Measurements from ENCODE around the gene NOB1.

Gene NOB1

GRCh38 chr16:69773260-69773947 lies 18.7 kb upstream of the NOB1 start:
- H3K4me2 ChIP-seq = no peak overlapping the region
- no peaks in the 10 kb centered on the region for H4K20me1 ChIP-seq (ENCODE audit: insufficient read depth)
- no peak overlapping the region for H2AFZ ChIP-seq (ENCODE audit: low read depth)
- H3K36me3 ChIP-seq (ENCODE audit: insufficient read depth) = no peaks in the 10 kb centered on the region
- no peak overlapping the region for H3K27ac ChIP-seq
- H3K9ac ChIP-seq = no peak overlapping the region
- H3K4me3 ChIP-seq (IDR thresholded peaks at IDR 0.05; ENCODE audit: insufficient read depth, low read depth, low read length) = no peak overlapping the region
- TF ChIP-seq, protein P1, sequence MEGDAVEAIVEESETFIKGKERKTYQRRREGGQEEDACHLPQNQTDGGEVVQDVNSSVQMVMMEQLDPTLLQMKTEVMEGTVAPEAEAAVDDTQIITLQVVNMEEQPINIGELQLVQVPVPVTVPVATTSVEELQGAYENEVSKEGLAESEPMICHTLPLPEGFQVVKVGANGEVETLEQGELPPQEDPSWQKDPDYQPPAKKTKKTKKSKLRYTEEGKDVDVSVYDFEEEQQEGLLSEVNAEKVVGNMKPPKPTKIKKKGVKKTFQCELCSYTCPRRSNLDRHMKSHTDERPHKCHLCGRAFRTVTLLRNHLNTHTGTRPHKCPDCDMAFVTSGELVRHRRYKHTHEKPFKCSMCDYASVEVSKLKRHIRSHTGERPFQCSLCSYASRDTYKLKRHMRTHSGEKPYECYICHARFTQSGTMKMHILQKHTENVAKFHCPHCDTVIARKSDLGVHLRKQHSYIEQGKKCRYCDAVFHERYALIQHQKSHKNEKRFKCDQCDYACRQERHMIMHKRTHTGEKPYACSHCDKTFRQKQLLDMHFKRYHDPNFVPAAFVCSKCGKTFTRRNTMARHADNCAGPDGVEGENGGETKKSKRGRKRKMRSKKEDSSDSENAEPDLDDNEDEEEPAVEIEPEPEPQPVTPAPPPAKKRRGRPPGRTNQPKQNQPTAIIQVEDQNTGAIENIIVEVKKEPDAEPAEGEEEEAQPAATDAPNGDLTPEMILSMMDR (conservative IDR thresholded peaks at IDR 0.05; ENCODE audit: low read depth, low read length) = no peak
- peaks cover 48% of the 10 kb centered on the region; the same call in 1 of the 2 replicates for H3K79me2 ChIP-seq (ENCODE audit: insufficient read depth, low read depth)
- peaks cover 27% of the 10 kb centered on the region for H3K4me1 ChIP-seq (ENCODE audit: low read depth, poor library complexity, severe bottlenecking)
- no peaks in the 10 kb centered on the region for H3K27me3 ChIP-seq (ENCODE audit: insufficient read depth, low read depth)

DNA sequence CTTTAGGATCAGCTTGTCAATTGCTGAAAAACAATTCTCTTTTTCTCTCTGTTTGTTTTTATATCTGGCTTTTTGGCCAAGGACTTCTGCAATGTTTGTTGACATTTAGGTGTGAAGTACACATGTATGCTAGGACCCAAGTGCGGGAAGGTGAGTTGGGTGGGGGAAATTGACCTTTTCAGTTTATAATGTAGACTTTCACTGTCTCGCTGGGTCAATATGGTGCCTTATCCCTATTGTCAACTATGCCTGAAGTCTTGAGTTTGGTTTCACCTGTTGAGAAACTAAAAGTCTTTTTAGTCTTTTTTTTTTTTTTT lies 16.9 kb upstream of the NOB1 start:
- no peak overlapping the region for H3K4me3 ChIP-seq (IDR thresholded peaks at IDR 0.05; ENCODE audit: insufficient read depth, low read depth, low read length)
- no peak overlapping the region for H2AFZ ChIP-seq (ENCODE audit: low read depth)
- H3K27ac ChIP-seq = no peak overlapping the region
- H3K27me3 ChIP-seq (ENCODE audit: insufficient read depth, low read depth) = no peaks in the 10 kb centered on the region
- H3K36me3 ChIP-seq (ENCODE audit: insufficient read depth) = no peaks in the 10 kb centered on the region
- TF ChIP-seq, protein P1 (conservative IDR thresholded peaks at IDR 0.05; ENCODE audit: low read depth, low read length) = no peak
- peaks cover 61% of the 10 kb centered on the region; the same call in 1 of the 2 replicates for H3K79me2 ChIP-seq (ENCODE audit: insufficient read depth, low read depth)
- no peak overlapping the region for H3K9ac ChIP-seq
- peaks cover 30% of the 10 kb centered on the region for H3K4me1 ChIP-seq (ENCODE audit: low read depth, poor library complexity, severe bottlenecking)
- no peak overlapping the region for H3K4me2 ChIP-seq
- no peaks in the 10 kb centered on the region for H4K20me1 ChIP-seq (ENCODE audit: insufficient read depth)

- TF ChIP-seq, protein P1 (conservative IDR thresholded peaks at IDR 0.05; ENCODE audit: low read depth, low read length) = no peak
Measured at GRCh38 chr16:69769404-69769803, 14.7 kb upstream of the NOB1 start.

GRCh38 chr16:69768666-69769065 lies 13.9 kb upstream of the NOB1 start:
- Histone ChIP-seq H3K9ac (no peak overlapping the region), H3K4me2 (no peak overlapping the region), H3K4me1 (ENCODE audit: low read depth, poor library complexity, severe bottlenecking) (peaks cover 31% of the 10 kb centered on the region), H3K4me3 (IDR thresholded peaks at IDR 0.05; ENCODE audit: insufficient read depth, low read depth, low read length) (no peak overlapping the region), H2AFZ (ENCODE audit: low read depth) (no peak overlapping the region), H3K36me3 (ENCODE audit: insufficient read depth) (no peaks in the 10 kb centered on the region), H3K27ac (no peak overlapping the region), H3K27me3 (ENCODE audit: insufficient read depth, low read depth) (no peaks in the 10 kb centered on the region), H3K79me2 (ENCODE audit: insufficient read depth, low read depth) (peaks cover 67% of the 10 kb centered on the region; the same call in 1 of the 2 replicates), H4K20me1 (ENCODE audit: insufficient read depth) (no peaks in the 10 kb centered on the region)
- TF ChIP-seq, protein P1 (conservative IDR thresholded peaks at IDR 0.05; ENCODE audit: low read depth, low read length) = no peak

More at GRCh38 chr16:69769404-69769803, 14.7 kb upstream of the NOB1 start:
- H3K79me2 ChIP-seq (ENCODE audit: insufficient read depth, low read depth) = peaks cover 68% of the 10 kb centered on the region; the same call in 1 of the 2 replicates
- peaks cover 32% of the 10 kb centered on the region for H3K4me1 ChIP-seq (ENCODE audit: low read depth, poor library complexity, severe bottlenecking)
- H3K27ac ChIP-seq = no peak overlapping the region
- H3K27me3 ChIP-seq (ENCODE audit: insufficient read depth, low read depth) = no peaks in the 10 kb centered on the region
- H3K9ac ChIP-seq = no peak overlapping the region
- H4K20me1 ChIP-seq (ENCODE audit: insufficient read depth) = no peaks in the 10 kb centered on the region
- no peak overlapping the region for H2AFZ ChIP-seq (ENCODE audit: low read depth)
- no peak overlapping the region for H3K4me3 ChIP-seq (IDR thresholded peaks at IDR 0.05; ENCODE audit: insufficient read depth, low read depth, low read length)
- H3K36me3 ChIP-seq (ENCODE audit: insufficient read depth) = no peaks in the 10 kb centered on the region
- H3K4me2 ChIP-seq = no peak overlapping the region
